IMR-90 (cell line): ENCODE data around the gene DENND1A.

Experiments
- BHLHE40 ChIP-seq: fragments of 150-350 bp; IDR thresholded peaks from 2 replicates; pipeline ENCODE4 v1.6.1; 2016; ENCODE audit warnings: mild to moderate bottlenecking, low read depth, low read length
- CHD1 ChIP-seq: IDR thresholded peaks from 2 replicates; pipeline ENCODE4 v1.6.1; 2012; ENCODE audit warnings: low read depth, low read length, improper control_type of control experiment
- NFE2L2 ChIP-seq: fragments of 150-350 bp; IDR thresholded peaks from 2 replicates; pipeline ENCODE4 v1.6.1; 2016; ENCODE audit warnings: low read depth, mild to moderate bottlenecking, low read length
- POLR2A ChIP-seq: IDR thresholded peaks from 2 replicates; pipeline ENCODE4 v1.6.1; 2012; ENCODE audit warnings: mild to moderate bottlenecking, low read depth, low read length
- TF ChIP-seq, protein P1 (sequence below): conservative IDR thresholded peaks from 2 replicates; pipeline ENCODE4 v1.5.1; 2012; ENCODE audit warnings: mild to moderate bottlenecking, low read depth, low read length, improper control_type of control experiment

GRCh38 chr9:123946101-123946821 is 16.3 kb upstream of the DENND1A start:
- TF ChIP-seq CHD1 (no peak), BHLHE40 (no peak), POLR2A (no peak), NFE2L2 (no peak)
- TF ChIP-seq, protein P1, sequence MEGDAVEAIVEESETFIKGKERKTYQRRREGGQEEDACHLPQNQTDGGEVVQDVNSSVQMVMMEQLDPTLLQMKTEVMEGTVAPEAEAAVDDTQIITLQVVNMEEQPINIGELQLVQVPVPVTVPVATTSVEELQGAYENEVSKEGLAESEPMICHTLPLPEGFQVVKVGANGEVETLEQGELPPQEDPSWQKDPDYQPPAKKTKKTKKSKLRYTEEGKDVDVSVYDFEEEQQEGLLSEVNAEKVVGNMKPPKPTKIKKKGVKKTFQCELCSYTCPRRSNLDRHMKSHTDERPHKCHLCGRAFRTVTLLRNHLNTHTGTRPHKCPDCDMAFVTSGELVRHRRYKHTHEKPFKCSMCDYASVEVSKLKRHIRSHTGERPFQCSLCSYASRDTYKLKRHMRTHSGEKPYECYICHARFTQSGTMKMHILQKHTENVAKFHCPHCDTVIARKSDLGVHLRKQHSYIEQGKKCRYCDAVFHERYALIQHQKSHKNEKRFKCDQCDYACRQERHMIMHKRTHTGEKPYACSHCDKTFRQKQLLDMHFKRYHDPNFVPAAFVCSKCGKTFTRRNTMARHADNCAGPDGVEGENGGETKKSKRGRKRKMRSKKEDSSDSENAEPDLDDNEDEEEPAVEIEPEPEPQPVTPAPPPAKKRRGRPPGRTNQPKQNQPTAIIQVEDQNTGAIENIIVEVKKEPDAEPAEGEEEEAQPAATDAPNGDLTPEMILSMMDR, result no peak
